CD4-positive, alpha-beta memory T cell (primary cell): Measurements from ENCODE around the gene FHAD1. TPM values are rescaled to one million over a fixed set of nuclear protein-coding genes. Genes with fewer than 3 reads are reported as not detected.

Experiments used
- CTCF ChIA-PET: fragments of 350-600 bp; sonication (Branson Sonifier 250); formaldehyde crosslinking; loops from one replicate; lab custom pipeline; 2021; ENCODE audit warnings: inconsistent platforms; ENCODE audit not compliant: partially characterized antibody; lab: Charles Lee
- POLR2A ChIA-PET: fragments of 350-600 bp; sonication (Branson Sonifier 250); formaldehyde crosslinking; loops from one replicate; lab custom pipeline; 2021; ENCODE audit not compliant: partially characterized antibody; lab: Charles Lee
- DNase-seq, 5 donors: peaks; one replicate each; pipeline versions ENCODE4 v3.0.0 to v3.0.0-alpha.2; 2020 to 2022; ENCODE audit warnings: mixed read lengths in 1 of 5
- H3K27ac ChIP-seq: one replicate; pipeline ENCODE4 v1.7.0; 2013; ENCODE audit warnings: low read depth, low read length
- H3K27me3 ChIP-seq: 2 replicates; pipeline ENCODE4 v1.7.0; 2013; ENCODE audit warnings: mild to moderate bottlenecking, low read length, moderate library complexity; ENCODE audit not compliant: insufficient read depth
- H3K36me3 ChIP-seq: 2 replicates; pipeline ENCODE4 v1.7.0; 2013; ENCODE audit warnings: mild to moderate bottlenecking, low read length, moderate library complexity; ENCODE audit not compliant: insufficient read depth
- H3K4me1 ChIP-seq: 2 replicates; pipeline ENCODE4 v1.7.0; 2013; ENCODE audit warnings: mild to moderate bottlenecking, low read length, moderate library complexity; ENCODE audit not compliant: insufficient read depth
- H3K4me3 ChIP-seq, 2 donors: one replicate each; pipeline ENCODE4 v1.7.0; 2013; ENCODE audit warnings: low read length in 2 of 2, mild to moderate bottlenecking in 1 of 2
- H3K9me3 ChIP-seq, 2 donors: one replicate each; pipeline ENCODE4 v1.7.0; 2013; ENCODE audit warnings: low read length in 2 of 2, control low read depth in 1 of 2; ENCODE audit not compliant: control insufficient read depth in 1 of 2
- H3K27ac Mint-ChIP-seq, 7 donors: one replicate each; pipeline ENCODE4 v1.8.0; 2020 to 2021; ENCODE audit warnings: mixed read lengths in 7 of 7, mild to moderate bottlenecking in 6 of 7, inconsistent platforms in 3 of 7, moderate library complexity in 3 of 7
- H3K27me3 Mint-ChIP-seq, 2 donors: one replicate each; pipeline ENCODE4 v1.8.0; 2020 to 2021; ENCODE audit warnings: mixed read lengths in 2 of 2
- H3K36me3 Mint-ChIP-seq, 2 donors: one replicate each; pipeline ENCODE4 v1.8.0; 2020 to 2021; ENCODE audit warnings: mixed read lengths in 2 of 2, inconsistent platforms in 1 of 2, mild to moderate bottlenecking in 1 of 2
- H3K4me1 Mint-ChIP-seq, 4 donors: one replicate each; pipeline ENCODE4 v1.8.0; 2020 to 2021; ENCODE audit warnings: mixed read lengths in 4 of 4, mild to moderate bottlenecking in 1 of 4
- H3K4me3 Mint-ChIP-seq, 8 donors: one replicate each; pipeline ENCODE4 v1.8.0; 2020 to 2021; ENCODE audit warnings: mixed read lengths in 8 of 8, mild to moderate bottlenecking in 7 of 8, moderate library complexity in 6 of 8, inconsistent platforms in 3 of 8
- H3K9me3 Mint-ChIP-seq, 8 donors: one replicate each; pipeline ENCODE4 v1.8.0; 2020 to 2021; ENCODE audit warnings: mixed read lengths in 8 of 8, mild to moderate bottlenecking in 5 of 8, inconsistent platforms in 3 of 8, moderate library complexity in 1 of 8
- intact Hi-C: fragments of 100-400 bp; cut with micrococcal nuclease; formaldehyde crosslinking; loops from one replicate; pipeline ENCODE4 v1.15.1; 2023
- polyA plus RNA-seq, 2 donors: library from polyadenylated mRNA; unstranded; fragments of 300-500 nt; fragmentation: Illumina TruSeq; gene quantifications; one replicate each; pipeline ENCODE4 v1.2.3, GENCODE V29; 2021
- total RNA-seq, 2 experiments: library from RNA; stranded (reverse); gene quantifications; one replicate each; pipeline ENCODE4 v1.2.3, GENCODE V29; 2021

The FHAD1 gene
- total and polyA plus RNA-seq, 4 experiments from 2014 or later, result 0.03 TPM; not detected in 3

DNA sequence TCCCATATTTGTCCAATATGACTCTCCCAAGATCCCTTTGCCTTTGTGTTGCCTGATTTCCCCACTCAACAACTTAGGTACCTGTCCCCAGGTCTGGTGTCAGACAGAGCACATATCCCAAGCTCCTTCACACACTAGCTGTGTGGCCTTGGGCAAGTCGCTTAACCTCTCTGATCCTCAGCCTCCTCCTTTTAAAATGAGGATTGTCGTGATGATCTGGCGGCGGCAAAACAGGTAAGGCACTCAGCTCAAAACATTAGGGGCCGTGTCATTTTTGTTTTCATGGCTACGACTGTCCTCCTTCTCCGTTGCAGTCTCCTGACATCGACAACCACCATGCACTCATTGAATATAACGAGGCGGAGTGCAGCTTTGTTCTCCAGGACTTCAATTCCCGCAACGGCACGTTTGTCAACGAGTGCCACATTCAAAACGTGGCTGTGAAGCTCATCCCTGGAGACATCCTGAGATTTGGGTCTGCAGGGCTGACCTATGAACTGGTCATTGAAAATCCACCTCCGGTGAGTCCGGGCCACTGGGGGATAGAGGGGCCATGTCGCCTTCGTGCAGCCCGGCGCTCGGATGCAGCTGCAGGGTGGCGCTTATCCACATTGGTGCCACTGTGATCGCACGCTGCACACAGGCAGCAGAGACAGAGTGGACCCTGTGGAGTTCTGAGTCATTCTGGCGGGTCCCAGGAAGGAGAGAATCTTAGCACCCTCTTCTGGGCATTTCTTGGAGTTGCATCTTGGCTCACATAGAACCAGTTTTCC is 25.2 kb downstream of the FHAD1 start:
- Histone ChIP-seq H3K27ac (no peak overlapping the region), H3K36me3 (no peaks in the 10 kb centered on the region), H3K27me3 (peaks cover 5% of the 10 kb centered on the region), H3K4me1 (no peaks in the 10 kb centered on the region), H3K9me3 (no peaks in the 10 kb centered on the region), H3K4me3 (no peak overlapping the region)
- peak in 1 of 5 donors; percentile 20 for DNase-seq
- Mint-ChIP-seq H3K4me3 (peak overlapping the region in 1 of 8 donors; percentile 17), H3K9me3 (peaks cover 0 to 2% (median 0%) of the 10 kb centered on the region in 8 donors), H3K27me3 (peaks cover 19 to 28% of the 10 kb centered on the region in 2 donors), H3K36me3 (no peaks in the 10 kb centered on the region), H3K4me1 (peaks cover 0 to 6% (median 1%) of the 10 kb centered on the region in 4 donors), H3K27ac (no peak overlapping the region)
- POLR2A ChIA-PET, result no interaction called here
- intact Hi-C loops, result no loop called here
- CTCF ChIA-PET, result interaction anchor here (1.1 to 3.6 kb wide), 4 partner anchors 18 to 147 kb away, joined by 3 to 18 read pairs (median 5); no protein-coding TSS in a partner anchor

DNA sequence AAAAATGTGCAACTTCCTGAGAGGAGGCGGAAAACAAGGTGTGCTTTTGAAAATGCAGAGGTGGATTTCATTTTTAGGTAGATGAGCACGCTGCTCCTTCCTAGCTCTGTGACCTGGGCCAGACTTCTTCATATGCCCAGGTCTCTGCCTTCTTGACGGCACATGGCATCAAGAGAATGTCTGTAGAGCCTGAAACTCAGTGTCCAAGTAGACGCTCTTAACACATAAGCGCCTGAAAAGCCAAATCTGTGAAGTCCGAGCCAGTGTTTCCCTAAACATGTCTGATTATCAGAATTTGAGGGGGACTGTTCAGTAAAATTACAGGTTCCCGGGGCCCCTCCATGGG is 25.7 kb downstream of the FHAD1 start:
- Mint-ChIP-seq H3K9me3 (peaks cover 0 to 2% (median 0%) of the 10 kb centered on the region in 8 donors), H3K4me1 (peaks cover 0 to 6% (median 1%) of the 10 kb centered on the region in 4 donors), H3K27ac (no peak overlapping the region), H3K4me3 (no peak overlapping the region), H3K27me3 (peaks cover 19 to 28% of the 10 kb centered on the region in 2 donors), H3K36me3 (no peaks in the 10 kb centered on the region)
- peaks cover 5% of the 10 kb centered on the region for H3K27me3 ChIP-seq
- DNase-seq, result no peak
- H3K4me3 ChIP-seq, result no peak overlapping the region
- intact Hi-C loops, result no loop called here
- CTCF ChIA-PET, result interaction anchor here (0.7 to 3.6 kb wide), 3 partner anchors 24 to 144 kb away, joined by 3 to 18 read pairs (median 4); no protein-coding TSS in a partner anchor
- no peaks in the 10 kb centered on the region for H3K9me3 ChIP-seq
- no peaks in the 10 kb centered on the region for H3K4me1 ChIP-seq
- H3K36me3 ChIP-seq, result no peaks in the 10 kb centered on the region
- POLR2A ChIA-PET, result no interaction called here
- no peak overlapping the region for H3K27ac ChIP-seq

- Histone ChIP-seq H3K4me1 (no peaks in the 10 kb centered on the region), H3K4me3 (no peak overlapping the region), H3K27ac (no peak overlapping the region), H3K36me3 (no peaks in the 10 kb centered on the region), H3K9me3 (no peaks in the 10 kb centered on the region), H3K27me3 (peaks cover 5% of the 10 kb centered on the region)
- no peaks in the 10 kb centered on the region for H3K36me3 Mint-ChIP-seq
- peaks cover 0 to 2% (median 0%) of the 10 kb centered on the region in 8 donors for H3K9me3 Mint-ChIP-seq
- ChIA-PET CTCF (interaction anchor here (0.7 to 3.6 kb wide), 3 partner anchors 24 to 145 kb away, joined by 3 to 18 read pairs (median 4); no protein-coding TSS in a partner anchor), POLR2A (no interaction called here)
- H3K4me3 Mint-ChIP-seq, result no peak overlapping the region
- peaks cover 0 to 6% (median 1%) of the 10 kb centered on the region in 4 donors for H3K4me1 Mint-ChIP-seq
- intact Hi-C loops, result no loop called here
- DNase-seq, result no peak
- H3K27ac Mint-ChIP-seq, result no peak overlapping the region
- peaks cover 19 to 31% of the 10 kb centered on the region in 2 donors for H3K27me3 Mint-ChIP-seq
These were observed 26.3 kb downstream of the FHAD1 start for GRCh38 chr1:15273274-15273673.

GRCh38 chr1:15275921-15276683 is 29.1 kb downstream of the FHAD1 start:
- Histone ChIP-seq H3K27me3 (peaks cover 5% of the 10 kb centered on the region), H3K9me3 (no peaks in the 10 kb centered on the region), H3K36me3 (no peaks in the 10 kb centered on the region), H3K4me1 (no peaks in the 10 kb centered on the region), H3K4me3 (no peak overlapping the region), H3K27ac (no peak overlapping the region)
- POLR2A ChIA-PET, result no interaction called here
- Mint-ChIP-seq H3K27ac (no peak overlapping the region), H3K27me3 (peaks cover 13 to 33% of the 10 kb centered on the region in 2 donors), H3K36me3 (no peaks in the 10 kb centered on the region), H3K4me1 (peaks cover 0 to 6% (median 1%) of the 10 kb centered on the region in 4 donors), H3K9me3 (no peaks in the 10 kb centered on the region), H3K4me3 (no peak overlapping the region)
- CTCF ChIA-PET, result no interaction called here
- intact Hi-C loops, result no loop called here
- DNase-seq, result no peak

DNA sequence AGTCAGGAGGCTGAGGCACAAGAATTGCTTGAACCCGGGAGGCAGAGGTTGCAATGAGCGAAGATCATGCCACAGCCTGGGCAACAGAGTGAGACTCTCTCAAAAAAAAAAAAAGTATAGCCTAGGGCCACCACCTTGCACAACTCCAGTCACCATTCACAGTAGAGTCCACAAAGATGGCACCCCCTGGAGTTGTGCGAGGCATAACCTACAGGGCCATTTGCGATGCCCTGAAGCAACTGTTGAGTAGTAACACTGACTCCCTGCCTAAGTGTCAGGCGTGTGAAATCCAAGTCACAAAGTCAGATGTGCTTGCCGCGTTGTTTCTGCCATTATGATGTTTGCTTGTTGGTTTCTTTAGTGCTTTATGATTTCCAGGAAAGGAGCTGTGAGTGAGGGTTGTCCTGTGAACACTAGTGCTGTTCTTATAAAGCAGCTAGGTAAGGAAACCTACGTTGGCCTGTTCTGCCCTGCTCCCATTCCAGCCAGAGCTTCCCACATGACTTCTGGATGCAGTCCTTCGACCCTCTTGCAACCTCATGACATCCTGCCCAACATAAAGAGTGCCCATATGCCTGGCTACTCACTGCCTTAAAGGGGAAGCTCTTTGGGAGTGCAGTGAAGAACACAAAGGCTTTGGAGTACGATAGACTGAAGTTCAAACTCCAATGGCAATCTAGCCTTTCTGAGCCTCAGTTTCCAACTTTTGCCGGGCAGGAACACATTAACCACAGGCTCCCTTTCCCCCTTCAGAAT is 29.8 kb downstream of the FHAD1 start:
- DNase-seq, result no peak
- peaks cover 5% of the 10 kb centered on the region for H3K27me3 ChIP-seq
- H3K27me3 Mint-ChIP-seq, result peaks cover 13 to 35% of the 10 kb centered on the region in 2 donors
- ChIA-PET POLR2A (no interaction called here), CTCF (no interaction called here)
- H3K36me3 ChIP-seq, result no peaks in the 10 kb centered on the region
- no peaks in the 10 kb centered on the region for H3K9me3 Mint-ChIP-seq
- H3K4me3 ChIP-seq, result no peak overlapping the region
- intact Hi-C loops, result no loop called here
- H3K27ac Mint-ChIP-seq, result no peak overlapping the region
- no peaks in the 10 kb centered on the region for H3K36me3 Mint-ChIP-seq
- H3K27ac ChIP-seq, result no peak overlapping the region
- H3K4me1 Mint-ChIP-seq, result peaks cover 0 to 6% (median 1%) of the 10 kb centered on the region in 4 donors
- no peaks in the 10 kb centered on the region for H3K4me1 ChIP-seq
- no peak overlapping the region for H3K4me3 Mint-ChIP-seq
- no peaks in the 10 kb centered on the region for H3K9me3 ChIP-seq

DNA sequence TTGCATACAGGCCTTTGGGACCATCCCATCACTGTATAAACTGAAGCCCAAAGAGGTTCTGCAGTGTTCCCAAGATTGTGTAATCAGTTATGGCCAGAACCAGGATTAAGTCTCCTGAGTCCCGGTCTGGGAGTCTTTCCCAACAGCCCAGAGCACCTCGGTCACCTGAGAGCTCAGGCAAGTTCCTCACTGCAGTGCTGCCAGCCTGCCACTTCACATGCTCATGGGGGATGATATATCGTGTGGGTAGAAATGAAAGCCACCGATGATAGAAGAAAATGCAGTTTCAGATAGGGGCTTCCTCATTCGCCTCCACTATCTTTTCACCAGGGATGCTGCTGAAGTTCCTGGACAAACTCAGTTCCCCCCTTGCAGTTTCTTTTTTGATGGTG is 30.4 kb downstream of the FHAD1 start:
- Mint-ChIP-seq H3K27me3 (peaks cover 13 to 30% of the 10 kb centered on the region in 2 donors), H3K9me3 (no peaks in the 10 kb centered on the region), H3K4me1 (peaks cover 0 to 4% (median under 1%) of the 10 kb centered on the region in 4 donors), H3K4me3 (no peak overlapping the region), H3K27ac (no peak overlapping the region), H3K36me3 (no peaks in the 10 kb centered on the region)
- no peak for DNase-seq
- ChIA-PET CTCF (no interaction called here), POLR2A (no interaction called here)
- Histone ChIP-seq H3K27me3 (peaks cover 5% of the 10 kb centered on the region), H3K27ac (no peak overlapping the region), H3K4me1 (no peaks in the 10 kb centered on the region), H3K36me3 (no peaks in the 10 kb centered on the region), H3K4me3 (no peak overlapping the region), H3K9me3 (no peaks in the 10 kb centered on the region)
- intact Hi-C loops, result no loop called here

GRCh38 chr1:15277933-15278332 is 30.9 kb downstream of the FHAD1 start:
- ChIA-PET CTCF (no interaction called here), POLR2A (no interaction called here)
- Mint-ChIP-seq H3K4me1 (no peaks in the 10 kb centered on the region), H3K9me3 (no peaks in the 10 kb centered on the region), H3K27me3 (peaks cover 13 to 29% of the 10 kb centered on the region in 2 donors), H3K27ac (no peak overlapping the region), H3K4me3 (no peak overlapping the region), H3K36me3 (no peaks in the 10 kb centered on the region)
- Histone ChIP-seq H3K36me3 (no peaks in the 10 kb centered on the region), H3K9me3 (no peaks in the 10 kb centered on the region), H3K4me3 (no peak overlapping the region), H3K27ac (no peak overlapping the region), H3K27me3 (peaks cover 5% of the 10 kb centered on the region), H3K4me1 (no peaks in the 10 kb centered on the region)
- intact Hi-C loops, result no loop called here
- no peak for DNase-seq
